Mesodermal cell (in vitro differentiated cells): ENCODE measurements around the gene GABARAP.

Experiments used
- H3K27ac ChIP-seq: 2 replicates; pipeline ENCODE4 v1.7.0; 2013; ENCODE audit warnings: mild to moderate bottlenecking, low read depth, low read length, moderate library complexity; ENCODE audit not compliant: severe bottlenecking
- H3K36me3 ChIP-seq: 2 replicates; pipeline ENCODE4 v1.7.1; 2013; ENCODE audit warnings: mild to moderate bottlenecking, low read length, moderate library complexity; ENCODE audit not compliant: control insufficient read depth, insufficient read depth
- H3K4me1 ChIP-seq: one replicate; pipeline ENCODE4 v1.7.1; 2013; ENCODE audit warnings: mild to moderate bottlenecking, low read length; ENCODE audit not compliant: insufficient read depth, control insufficient read depth, poor library complexity, severe bottlenecking
- H3K4me3 ChIP-seq: 2 replicates; pipeline ENCODE4 v1.7.0; 2013; ENCODE audit warnings: low read length, control low read depth, mild to moderate bottlenecking; ENCODE audit not compliant: insufficient read depth, poor library complexity, severe bottlenecking; ENCODE audit errors: extremely low read depth
- H3K9me3 ChIP-seq: 2 replicates; pipeline ENCODE4 v1.7.1; 2013; ENCODE audit warnings: mild to moderate bottlenecking, low read length, moderate library complexity; ENCODE audit not compliant: control insufficient read depth
- WGBS, 2 experiments: methylation state at CpG; one replicate each; pipeline ENCODE4 v1.1.5; 2013; ENCODE audit warnings: missing lambda C conversion rate in 2 of 2; ENCODE audit not compliant: insufficient coverage in 2 of 2; 5-methylcytosine and 5-hydroxymethylcytosine counted together

The GABARAP gene

DNA sequence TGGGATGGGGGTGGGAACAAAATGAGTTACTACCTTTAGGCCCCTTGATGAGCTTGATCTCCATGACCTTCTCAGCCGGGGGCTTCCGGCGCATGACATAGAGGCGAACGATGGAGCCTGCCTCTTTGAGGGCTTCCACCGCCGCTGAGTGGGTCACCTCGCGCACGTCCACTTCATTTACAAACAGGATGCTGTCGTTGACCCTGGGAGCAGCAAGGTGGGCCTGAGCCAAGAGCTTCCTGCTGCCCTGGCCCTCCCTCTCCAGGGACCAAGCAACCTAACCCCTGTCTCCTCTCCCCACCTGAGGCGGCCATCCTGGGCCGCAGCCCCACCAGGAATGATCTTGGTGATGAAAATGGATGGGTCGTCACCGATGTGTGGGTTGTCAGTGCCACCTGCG, 38.9 kb downstream of the GABARAP start:
- H3K27ac ChIP-seq, result no peak overlapping the region
- no peak overlapping the region for H3K4me3 ChIP-seq
- peaks cover 62% of the 10 kb centered on the region for H3K36me3 ChIP-seq
- no peaks in the 10 kb centered on the region for H3K9me3 ChIP-seq
- peaks cover 12% of the 10 kb centered on the region for H3K4me1 ChIP-seq
- WGBS, 2 experiments, result 97 to 98% methylated on average over 13 to 14 of the region's 16 CpGs

DNA sequence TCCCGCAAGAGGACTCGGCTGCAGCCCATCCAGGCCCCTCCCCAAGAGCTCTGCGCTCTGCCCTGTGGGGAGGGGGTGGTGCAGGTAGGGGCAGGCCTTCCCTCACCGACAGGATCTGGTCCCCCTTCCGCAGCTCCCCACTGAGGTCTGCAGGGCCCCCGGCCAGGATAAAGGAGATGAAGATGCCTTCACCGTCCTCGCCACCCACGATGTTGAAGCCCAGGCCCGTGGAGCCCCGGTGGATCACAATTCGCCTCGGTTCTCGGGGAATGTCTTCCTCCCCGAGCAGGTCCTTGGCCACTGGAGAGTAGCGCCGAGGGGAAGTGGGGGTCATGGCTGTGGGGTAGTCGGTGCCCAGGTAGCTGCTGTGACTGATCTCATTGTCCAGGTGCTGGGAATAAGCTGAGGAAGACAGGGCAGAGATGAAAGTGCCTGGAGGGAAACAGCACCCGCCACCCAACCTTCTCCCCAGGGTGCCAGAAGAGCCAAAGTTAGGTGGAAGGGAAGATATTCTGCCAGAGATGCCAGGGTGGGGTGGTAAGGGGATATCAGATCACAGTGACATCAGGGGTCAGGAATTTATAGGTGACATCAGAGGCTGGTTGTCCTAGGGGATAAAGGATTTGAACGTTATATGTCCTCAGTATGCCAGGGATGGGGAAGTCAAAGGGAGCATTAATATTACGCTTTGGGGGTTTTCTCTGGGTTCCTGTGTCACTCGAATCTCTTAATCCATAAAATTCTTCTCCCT, 45.4 kb downstream of the GABARAP start:
- Histone ChIP-seq H3K9me3 (no peaks in the 10 kb centered on the region), H3K36me3 (peaks cover 87% of the 10 kb centered on the region), H3K4me3 (no peak overlapping the region), H3K27ac (no peak overlapping the region), H3K4me1 (no peaks in the 10 kb centered on the region)
- 97 to 99% methylated on average over 17 to 20 of the region's 22 CpGs for WGBS, 2 experiments

DNA sequence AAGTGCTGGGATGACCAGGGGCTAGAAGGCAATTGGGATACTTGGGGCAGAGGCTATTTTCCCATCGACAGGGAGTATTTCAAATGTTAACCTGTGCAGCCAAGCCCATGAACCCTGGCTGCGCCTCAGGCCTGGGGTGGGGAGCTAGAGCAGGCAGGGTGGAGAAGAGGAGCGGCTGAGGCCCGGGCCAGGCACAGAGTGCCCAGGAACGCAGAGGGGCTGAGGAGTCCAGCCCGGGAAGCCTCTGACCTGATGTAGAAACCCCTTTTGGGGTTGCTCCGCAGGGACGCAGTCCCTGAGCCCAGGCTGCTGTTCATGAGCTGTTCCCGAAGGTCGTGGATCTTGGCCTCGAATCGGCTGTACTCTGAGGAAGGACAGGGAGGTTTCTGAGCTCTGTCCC, 46.3 kb downstream of the GABARAP start:
- peaks cover 87% of the 10 kb centered on the region for H3K36me3 ChIP-seq
- WGBS, 2 experiments, result 96% methylated on average over 12 of the region's 12 CpGs
- H3K4me1 ChIP-seq, result no peaks in the 10 kb centered on the region
- no peak overlapping the region for H3K4me3 ChIP-seq
- H3K9me3 ChIP-seq, result no peaks in the 10 kb centered on the region
- no peak overlapping the region for H3K27ac ChIP-seq

GRCh38 chr17:7192271-7192937, 49.8 kb downstream of the GABARAP start:
- 86 to 89% methylated on average over 11 to 12 of the region's 12 CpGs for WGBS, 2 experiments
- H3K36me3 ChIP-seq, result peaks cover 76% of the 10 kb centered on the region
- no peak overlapping the region for H3K27ac ChIP-seq

DNA sequence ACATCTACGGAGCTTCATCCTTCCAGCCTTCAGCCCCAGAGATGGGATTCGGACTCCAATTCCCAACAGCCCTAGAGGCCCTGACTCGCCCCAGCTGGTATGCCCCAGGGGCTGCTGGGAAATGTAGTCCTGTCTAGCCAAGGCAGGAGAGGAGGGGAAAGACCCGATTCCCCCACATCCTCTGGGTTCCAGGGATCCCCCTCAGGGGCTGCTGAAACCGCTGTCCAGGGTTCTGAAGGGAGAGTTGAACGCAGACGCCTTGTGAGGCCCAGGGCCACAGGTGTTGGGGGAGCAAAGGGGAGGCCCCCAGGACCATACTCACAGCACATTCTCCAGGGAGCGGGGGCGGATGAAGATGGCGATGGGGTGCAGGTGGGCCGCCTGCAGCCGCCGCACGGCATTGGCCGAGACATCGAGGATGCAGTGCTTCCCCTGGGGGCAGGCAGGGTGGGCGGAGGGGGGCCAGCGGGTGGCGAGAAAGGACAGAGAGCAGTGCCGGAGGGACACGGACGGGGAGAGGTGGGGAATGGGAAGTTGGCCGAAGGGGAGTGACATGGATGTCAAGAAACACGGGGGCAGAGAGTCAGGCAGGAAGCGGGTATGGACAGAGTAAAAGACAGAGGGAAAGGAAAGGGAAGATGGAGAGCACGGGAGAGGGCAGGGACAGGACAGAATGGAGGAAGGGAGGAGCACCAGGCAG, 50.5 kb downstream of the GABARAP start:
- Histone ChIP-seq H3K27ac (peak overlapping the region; percentile 29), H3K36me3 (peaks cover 71% of the 10 kb centered on the region)
- 90 to 91% methylated on average over 19 to 25 of the region's 26 CpGs for WGBS, 2 experiments

More at GRCh38 chr17:7192271-7192937, 49.8 kb downstream of the GABARAP start:
- Histone ChIP-seq H3K9me3 (no peaks in the 10 kb centered on the region), H3K4me3 (no peak overlapping the region), H3K4me1 (no peaks in the 10 kb centered on the region)

DNA sequence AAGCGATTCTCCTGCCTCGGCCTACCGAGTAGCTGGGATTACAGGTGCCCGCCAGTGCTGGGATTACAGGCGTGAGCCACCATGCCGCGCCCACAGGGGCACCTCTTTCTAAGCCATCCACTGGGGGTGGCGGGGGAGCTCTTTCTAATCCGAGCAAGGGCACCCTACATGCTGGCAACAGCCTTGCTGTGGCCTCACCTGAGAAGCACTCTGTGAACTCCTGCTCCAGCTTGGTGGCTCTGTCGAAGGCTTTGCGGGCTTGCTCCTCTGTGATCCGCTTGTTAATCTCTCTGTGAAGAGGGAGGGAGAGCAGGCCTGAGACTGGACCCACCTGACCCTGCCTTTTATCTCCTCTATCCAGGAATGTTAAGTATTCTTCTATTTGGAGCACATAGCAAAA, 51.2 kb downstream of the GABARAP start:
- H3K36me3 ChIP-seq, result peaks cover 70% of the 10 kb centered on the region

More for the DNA sequence above, 50.5 kb downstream of the GABARAP start:
- no peaks in the 10 kb centered on the region for H3K4me1 ChIP-seq
- no peaks in the 10 kb centered on the region for H3K9me3 ChIP-seq
- H3K4me3 ChIP-seq, result no peak overlapping the region

GRCh38 chr17:7190276-7190917, 51.9 kb downstream of the GABARAP start:
- Histone ChIP-seq H3K27ac (no peak overlapping the region), H3K9me3 (no peaks in the 10 kb centered on the region), H3K4me3 (no peak overlapping the region), H3K4me1 (no peaks in the 10 kb centered on the region), H3K36me3 (peaks cover 64% of the 10 kb centered on the region)
- WGBS, 2 experiments, result 95 to 97% methylated on average over 10 to 12 of the region's 14 CpGs

More for the DNA sequence above, 51.2 kb downstream of the GABARAP start:
- H3K9me3 ChIP-seq, result no peaks in the 10 kb centered on the region
- no peaks in the 10 kb centered on the region for H3K4me1 ChIP-seq
- H3K27ac ChIP-seq, result no peak overlapping the region
- no peak overlapping the region for H3K4me3 ChIP-seq
- 90 to 97% methylated on average over 9 of the region's 12 CpGs for WGBS, 2 experiments
